Smooth muscle cell (in vitro differentiated cells): ENCODE results near the gene CDC42BPB. TPM values are rescaled to one million over a fixed set of nuclear protein-coding genes. Genes with fewer than 3 reads are reported as not detected.

Experiments
- DNase-seq: peaks from one replicate; lab custom pipeline; 2025; ENCODE audit not compliant: unreplicated experiment; lab: John Stamatoyannopoulos, UW
- H2AFZ ChIP-seq: fragments of 200-600 bp; sonication (generic); 2 replicates; pipeline ENCODE4 v1.6.0; 2016; ENCODE audit warnings: antibody characterized with exemption, low read depth, mild to moderate bottlenecking
- H3F3A ChIP-seq: fragments of 200-600 bp; sonication (generic); 2 replicates; pipeline ENCODE4 v1.6.0; 2017; ENCODE audit warnings: antibody characterized with exemption, low read depth
- H3K27ac ChIP-seq: fragments of 200-600 bp; sonication (generic); 2 replicates; pipeline ENCODE4 v1.5.1; 2016; ENCODE audit warnings: low read depth, mild to moderate bottlenecking
- H3K27me3 ChIP-seq: fragments of 200-600 bp; sonication (generic); 2 replicates; pipeline ENCODE4 v1.6.1; 2016; ENCODE audit warnings: low read depth, mild to moderate bottlenecking
- H3K36me3 ChIP-seq: fragments of 200-600 bp; sonication (generic); 2 replicates; pipeline ENCODE4 v1.5.1; 2016; ENCODE audit warnings: low read depth
- H3K4me1 ChIP-seq: fragments of 200-600 bp; sonication (generic); 2 replicates; pipeline ENCODE4 v1.5.1; 2016; ENCODE audit warnings: low read depth
- H3K4me2 ChIP-seq: fragments of 200-600 bp; sonication (generic); 2 replicates; pipeline ENCODE4 v1.6.0; 2016; ENCODE audit warnings: mild to moderate bottlenecking
- H3K4me3 ChIP-seq: fragments of 200-600 bp; sonication (generic); 2 replicates; pipeline ENCODE4 v1.5.1; 2016; ENCODE audit warnings: mild to moderate bottlenecking
- H3K79me2 ChIP-seq: fragments of 200-600 bp; sonication (generic); 2 replicates; pipeline ENCODE4 v1.6.0; 2016; ENCODE audit warnings: low read depth, mild to moderate bottlenecking
- H3K9ac ChIP-seq: fragments of 200-600 bp; sonication (generic); 2 replicates; pipeline ENCODE4 v1.6.0; 2016; ENCODE audit warnings: low read depth
- H3K9me3 ChIP-seq: fragments of 200-600 bp; sonication (generic); replicated peaks from 2 replicates; pipeline ENCODE4 v1.5.1; 2016; ENCODE audit warnings: low read depth
- H4K20me1 ChIP-seq: fragments of 200-600 bp; sonication (generic); 2 replicates; pipeline ENCODE4 v1.6.0; 2016; ENCODE audit warnings: low read depth
- CTCF ChIP-seq: fragments of 200-600 bp; sonication (generic); IDR thresholded peaks from 2 replicates; pipeline ENCODE4 v1.5.1; 2017; ENCODE audit warnings: borderline replicate concordance, mild to moderate bottlenecking, antibody characterized with exemption; ENCODE audit not compliant: insufficient read depth, poor library complexity, severe bottlenecking
- WGBS: methylation state at CpG from one replicate; pipeline ENCODE4 v1.1.7; 2016; ENCODE audit warnings: low lambda C conversion rate; 5-methylcytosine and 5-hydroxymethylcytosine counted together
- polyA plus RNA-seq: library from polyadenylated mRNA; unstranded; fragments of >200 nt; fragmentation: Nextera tagmentation; extraction: Ambion mirVana; gene quantifications from 2 replicates; pipeline ENCODE4 v1.2.1, GENCODE V29; 2016
- total RNA-seq: library from RNA; depleted of rRNA; stranded (reverse); fragments of >200 nt; gene quantifications from 2 replicates; pipeline ENCODE4 v1.2.3, GENCODE V29; 2014

The CDC42BPB gene
- total and polyA plus RNA-seq, 2 experiments from 2014 or later = 11.3 to 71.2 TPM

- Histone ChIP-seq H3K36me3 (no peaks in the 10 kb centered on the region), H3F3A (no peaks in the 10 kb centered on the region), H3K79me2 (no peaks in the 10 kb centered on the region), H3K27ac (no peak within 1 kb of the TSS), H3K4me1 (no peaks in the 10 kb centered on the region), H3K9me3 (no peaks in the 10 kb centered on the region), H4K20me1 (no peaks in the 10 kb centered on the region), H3K4me3 (no peak within 1 kb of the TSS), H3K9ac (no peak within 1 kb of the TSS), H2AFZ (no peak within 1 kb of the TSS), H3K4me2 (no peak within 1 kb of the TSS), H3K27me3 (no peaks in the 10 kb centered on the region)
- DNase-seq = no peak
- no peak for TF ChIP-seq CTCF
- 87% methylated on average over 18 of the region's 23 CpGs for WGBS
Observed at GRCh38 chr14:103094406-103095209, 37.3 kb upstream of the CDC42BPB start, which contains the start of gene EXOC3L4. Gene EXOC3L4, plus strand, starts transcription at chr14:103094725. Its CDS starts 5,495 bp downstream, at chr14:103100220.

- H3K27ac ChIP-seq = no peak overlapping the region
- no peaks in the 10 kb centered on the region for H3K79me2 ChIP-seq
- no peaks in the 10 kb centered on the region for H3K9me3 ChIP-seq
- no peak overlapping the region for H3K9ac ChIP-seq
- no peak overlapping the region for H3K4me2 ChIP-seq
- no peak overlapping the region for H3K4me3 ChIP-seq
- H4K20me1 ChIP-seq = no peaks in the 10 kb centered on the region
- no peak for TF ChIP-seq CTCF
- no peaks in the 10 kb centered on the region for H3K36me3 ChIP-seq
- WGBS = 79% methylated on average over 13 of the region's 13 CpGs
- no peaks in the 10 kb centered on the region for H3K4me1 ChIP-seq
- no peaks in the 10 kb centered on the region for H3K27me3 ChIP-seq
- no peaks in the 10 kb centered on the region for H3F3A ChIP-seq
- DNase-seq = no peak
- H2AFZ ChIP-seq = no peak overlapping the region
Observed at GRCh38 chr14:103093856-103094405, 36.6 kb upstream of the CDC42BPB start.

- WGBS = 75% methylated on average over 9 of the region's 9 CpGs
- Histone ChIP-seq H3K4me3 (peak overlapping the region; percentile 56), H3K4me2 (peak overlapping the region; percentile 90)
Observed at GRCh38 chr14:103091883-103092222, 34.5 kb upstream of the CDC42BPB start.

More at GRCh38 chr14:103091883-103092222, 34.5 kb upstream of the CDC42BPB start:
- Histone ChIP-seq H3K9ac (no peak overlapping the region), H3K27me3 (no peaks in the 10 kb centered on the region), H3K36me3 (no peaks in the 10 kb centered on the region), H2AFZ (peak overlapping the region; percentile 83), H3K4me1 (no peaks in the 10 kb centered on the region), H3F3A (no peaks in the 10 kb centered on the region), H3K9me3 (no peaks in the 10 kb centered on the region), H4K20me1 (no peaks in the 10 kb centered on the region), H3K27ac (no peak overlapping the region), H3K79me2 (no peaks in the 10 kb centered on the region)
- DNase-seq = no peak
- TF ChIP-seq CTCF = no peak
